H1 (cell line): ENCODE results near the gene ZNF318. TPM values are rescaled to one million over a fixed set of nuclear protein-coding genes. Genes with fewer than 3 reads are reported as not detected.

ENCODE experiments used
- CTCF ChIA-PET: fragments of 300-600 bp; sonication (Branson Sonifier 250); formaldehyde crosslinking; loops from one replicate; lab custom pipeline; 2021; ENCODE audit not compliant: partially characterized antibody; lab: Charles Lee
- POLR2A ChIA-PET: fragments of 300-600 bp; sonication (Branson Sonifier 250); formaldehyde crosslinking; loops from one replicate; lab custom pipeline; 2021; ENCODE audit warnings: inconsistent platforms; ENCODE audit not compliant: partially characterized antibody; lab: Charles Lee
- DNase-seq, 2 experiments: peaks; one replicate each; pipeline versions ENCODE4 v3.0.0 to v3.0.0-alpha.2; 2010 to 2022; ENCODE audit warnings: low spot score in 2 of 2, low read depth in 1 of 2, mixed read lengths in 1 of 2
- FAIRE-seq: peaks from 2 replicates; lab custom pipeline; 2011; peaks lifted over from hg19 to GRCh38; lab: Jason Lieb, UNC
- H2AFZ ChIP-seq: 2 replicates; pipeline ENCODE4 v1.8.1; 2012; ENCODE audit warnings: low read length, inconsistent platforms
- H2AK5ac ChIP-seq: 2 replicates; pipeline ENCODE4 v1.6.1; 2013; ENCODE audit warnings: low read depth, low read length
- H2BK120ac ChIP-seq: replicated peaks from 2 replicates; pipeline ENCODE3; 2013; ENCODE audit warnings: low read depth, low read length, inconsistent platforms
- H2BK12ac ChIP-seq: 2 replicates; pipeline ENCODE4 v1.6.1; 2013; ENCODE audit warnings: low read depth, low read length
- H2BK15ac ChIP-seq: 2 replicates; pipeline ENCODE4 v1.6.1; 2013; ENCODE audit warnings: low read length
- H2BK20ac ChIP-seq: 2 replicates; pipeline ENCODE4 v1.6.1; 2013; ENCODE audit warnings: low read length
- H2BK5ac ChIP-seq: 2 replicates; pipeline ENCODE4 v1.6.1; 2013; ENCODE audit warnings: low read depth, low read length
- H3K14ac ChIP-seq: 2 replicates; pipeline ENCODE4 v1.6.1; 2013; ENCODE audit warnings: inconsistent platforms; ENCODE audit not compliant: insufficient read length
- H3K18ac ChIP-seq: 2 replicates; pipeline ENCODE4 v1.6.1; 2013; ENCODE audit warnings: low read length; ENCODE audit errors: extremely low read depth
- H3K23ac ChIP-seq: 2 replicates; pipeline ENCODE4 v1.6.1; 2013; ENCODE audit warnings: inconsistent platforms; ENCODE audit not compliant: insufficient read length
- H3K23me2 ChIP-seq: 2 replicates; pipeline ENCODE4 v1.6.1; 2013; ENCODE audit warnings: low read depth, low read length
- H3K27ac ChIP-seq: 2 replicates; pipeline ENCODE4 v1.6.1; 2011; ENCODE audit warnings: low read depth, low read length, inconsistent platforms
- H3K27me3 ChIP-seq, 4 experiments: replicated peaks in 1 of 4; 1 replicate in 1 of 4; 2 replicates in 3 of 4; pipeline versions ENCODE4 v1.6.1 to v1.8.1; 2011 to 2013; ENCODE audit warnings: low read length in 3 of 4, mild to moderate bottlenecking in 3 of 4, inconsistent platforms in 2 of 4, mixed read lengths in 2 of 4, moderate library complexity in 1 of 4; ENCODE audit not compliant: control insufficient read depth in 3 of 4, insufficient read depth in 3 of 4; ENCODE audit errors: extremely low read depth in 1 of 4
- H3K36me3 ChIP-seq, 4 experiments: 2 replicates each; pipeline versions ENCODE4 v1.6.1 to v1.8.1; 2011 to 2013; ENCODE audit warnings: mild to moderate bottlenecking in 4 of 4, low read length in 3 of 4, moderate library complexity in 2 of 4, control low read depth in 1 of 4, inconsistent platforms in 1 of 4; ENCODE audit not compliant: insufficient read depth in 4 of 4, control insufficient read depth in 2 of 4
- H3K4ac ChIP-seq: replicated peaks from 2 replicates; pipeline ENCODE3; 2013; ENCODE audit warnings: low read length, low read depth, mixed read lengths, inconsistent platforms; ENCODE audit not compliant: insufficient read length
- H3K4me1 ChIP-seq, 4 experiments: replicated peaks in 1 of 4; 1 replicate in 1 of 4; 2 replicates in 3 of 4; pipeline versions ENCODE4 v1.6.1 to v1.8.1; 2011 to 2013; ENCODE audit warnings: low read length in 3 of 4, inconsistent platforms in 2 of 4, mixed read lengths in 1 of 4; ENCODE audit not compliant: insufficient read depth in 4 of 4, control insufficient read depth in 3 of 4
- H3K4me2 ChIP-seq, 2 experiments: 2 replicates each; pipeline versions ENCODE4 v1.6.1 to v1.8.1; 2011 to 2013; ENCODE audit warnings: low read depth in 2 of 2, low read length in 2 of 2, control low read depth in 1 of 2, inconsistent platforms in 1 of 2, mild to moderate bottlenecking in 1 of 2; ENCODE audit not compliant: insufficient read depth in 1 of 2
- H3K4me3 ChIP-seq, 4 experiments: fragments of 200-600, 300-600 bp in 1 of 4; sonication (generic), shearing (Covaris generic), sonication (Bioruptor Twin) in 1 of 4; 2 replicates each; pipeline versions ENCODE4 v1.5.1 to v1.8.1; 2011 to 2016; ENCODE audit warnings: low read length in 4 of 4, low read depth in 3 of 4, control low read depth in 2 of 4, inconsistent platforms in 2 of 4, mild to moderate bottlenecking in 2 of 4, mixed read lengths in 1 of 4, moderate library complexity in 1 of 4; ENCODE audit not compliant: insufficient read depth in 2 of 4; ENCODE audit errors: extremely low read depth in 1 of 4
- H3K56ac ChIP-seq: replicated peaks from 2 replicates; pipeline ENCODE3; 2013; ENCODE audit warnings: low read depth, mild to moderate bottlenecking, mixed read lengths, low read length, inconsistent platforms; ENCODE audit not compliant: insufficient read length
- H3K79me1 ChIP-seq: 2 replicates; pipeline ENCODE4 v1.6.1; 2013; ENCODE audit warnings: low read depth, low read length, control low read depth
- H3K79me2 ChIP-seq, 2 experiments: 2 replicates each; pipeline versions ENCODE4 v1.6.1 to v1.8.1; 2012 to 2013; ENCODE audit warnings: low read length in 2 of 2, mild to moderate bottlenecking in 2 of 2, inconsistent platforms in 1 of 2; ENCODE audit not compliant: insufficient read depth in 2 of 2, control insufficient read depth in 1 of 2
- H3K9ac ChIP-seq, 4 experiments: replicated peaks in 1 of 4; 1 replicate in 1 of 4; 2 replicates in 3 of 4; pipeline versions ENCODE4 v1.6.1 to v1.8.1; 2011 to 2013; ENCODE audit warnings: low read depth in 3 of 4, low read length in 3 of 4, control low read depth in 2 of 4, mild to moderate bottlenecking in 2 of 4, moderate library complexity in 2 of 4, inconsistent platforms in 1 of 4; ENCODE audit errors: extremely low read depth in 1 of 4
- H3K9me3 ChIP-seq, 2 experiments: 2 replicates each; pipeline versions ENCODE4 v1.6.1 to v1.8.1; 2012 to 2013; ENCODE audit warnings: mild to moderate bottlenecking in 2 of 2, moderate library complexity in 2 of 2, control low read depth in 1 of 2, inconsistent platforms in 1 of 2, low read depth in 1 of 2, low read length in 1 of 2, mixed read lengths in 1 of 2; ENCODE audit not compliant: insufficient read depth in 2 of 2
- H4K20me1 ChIP-seq, 2 experiments: replicated peaks in 1 of 2; 2 replicates each; pipeline versions ENCODE3 to v1.8.1; 2011 to 2013; ENCODE audit warnings: inconsistent platforms in 2 of 2, low read length in 2 of 2, mild to moderate bottlenecking in 1 of 2; ENCODE audit not compliant: insufficient read depth in 2 of 2, control insufficient read depth in 1 of 2
- H4K5ac ChIP-seq: 2 replicates; pipeline ENCODE4 v1.6.1; 2013; ENCODE audit warnings: low read length, low read depth, mixed read lengths, inconsistent platforms; ENCODE audit not compliant: insufficient read length
- H4K8ac ChIP-seq: 2 replicates; pipeline ENCODE4 v1.8.0; 2013; ENCODE audit warnings: mild to moderate bottlenecking, moderate library complexity, low read length, inconsistent platforms; ENCODE audit not compliant: insufficient read depth; ENCODE audit errors: extremely low read depth
- H4K91ac ChIP-seq: replicated peaks from 2 replicates; pipeline ENCODE3; 2013; ENCODE audit warnings: low read length, mixed read lengths, inconsistent platforms; ENCODE audit not compliant: insufficient read length
- CREB1 ChIP-seq: IDR thresholded peaks from 2 replicates; pipeline ENCODE4 v1.6.1; 2012; ENCODE audit warnings: inconsistent platforms
- KDM1A ChIP-seq: fragments of 200-600, 300-600 bp; sonication (generic); IDR thresholded peaks from 2 replicates; pipeline ENCODE4 v1.7.1; 2016; ENCODE audit warnings: mild to moderate bottlenecking, low read length, borderline replicate concordance
- MAX ChIP-seq: IDR thresholded peaks from 2 replicates; pipeline ENCODE4 v1.6.1; 2012; ENCODE audit warnings: inconsistent platforms
- POU5F1 ChIP-seq: IDR thresholded peaks from 2 replicates; pipeline ENCODE4 v1.6.1; 2011; ENCODE audit warnings: low read depth, mild to moderate bottlenecking, low read length, moderate library complexity
- RAD21 ChIP-seq, 2 experiments: IDR thresholded peaks in 1 of 2; conservative IDR thresholded peaks in 1 of 2; 2 replicates each; pipeline ENCODE4 v1.6.1; 2011; ENCODE audit warnings: low read depth in 2 of 2, low read length in 2 of 2, improper control_type of control experiment in 1 of 2, inconsistent platforms in 1 of 2, mild to moderate bottlenecking in 1 of 2, moderate library complexity in 1 of 2
- TAF7 ChIP-seq: optimal IDR thresholded peaks from 2 replicates; pipeline ENCODE3; 2011; ENCODE audit warnings: low read depth, mild to moderate bottlenecking, inconsistent platforms, low read length, moderate library complexity, borderline replicate concordance
- WGBS, 2 experiments: shearing (Covaris generic) in 1 of 2; methylation state at CpG; one replicate each; pipeline versions ENCODE4 v1.1.6 to v1.1.7; 2013 to 2015; ENCODE audit warnings: low lambda C conversion rate in 2 of 2, mixed read lengths in 2 of 2, inconsistent platforms in 1 of 2, low coverage in 1 of 2, missing lambda C conversion rate in 1 of 2; ENCODE audit not compliant: insufficient replicate concordance in 2 of 2, insufficient coverage in 1 of 2, insufficient read length in 1 of 2; ENCODE audit errors: extremely low coverage in 1 of 2, missing lambda C conversion rate in 1 of 2; 5-methylcytosine and 5-hydroxymethylcytosine counted together
- polyA plus RNA-seq, 7 experiments: library from polyadenylated mRNA; depleted of rRNA in 3 of 7; stranded (reverse) in 5 of 7; unstranded in 2 of 7; fragments of >200 nt in 5 of 7; fragments of 200-250 nt in 2 of 7; gene quantifications; 1 replicate in 5 of 7; 2 replicates in 1 of 7; 4 replicates in 1 of 7; pipeline versions ENCODE4 v1.2.1 to v1.2.3, GENCODE V29; 2011 to 2013; ENCODE audit warnings: missing spikeins in 2 of 7, mixed read lengths in 2 of 7
- total RNA-seq: library from RNA; stranded (reverse); fragmentation: NEBNext Ultra II Directional; extraction: Animal tissue kit (Norgen Biotek cat#: 25700); gene quantifications from 2 replicates; pipeline ENCODE4 v1.2.1, GENCODE V29; 2021

The ZNF318 gene
- total and polyA plus RNA-seq, 2 of the 8 experiments (the other 6 are each of a cell fraction or from before 2014, with no cell fraction given): 10.2 to 22.1 TPM

GRCh38 chr6:43413002-43413401 is 43.6 kb upstream of the ZNF318 start:
- Histone ChIP-seq H3K14ac (no peak overlapping the region), H3K9ac (no peak overlapping the region), H3K56ac (no peak overlapping the region), H3K4me3 (no peak overlapping the region), H3K36me3 (no peaks in the 10 kb centered on the region), H3K23me2 (no peaks in the 10 kb centered on the region), H3K18ac (no peak overlapping the region), H2BK120ac (no peak overlapping the region), H3K27me3 (no peaks in the 10 kb centered on the region; a peak in 1 of 7 replicates), H2BK5ac (no peak overlapping the region), H3K79me1 (no peaks in the 10 kb centered on the region), H3K4ac (no peak overlapping the region), H2BK15ac (no peak overlapping the region), H3K4me1 (no peaks in the 10 kb centered on the region), H4K91ac (no peak overlapping the region), H3K23ac (no peak overlapping the region), H3K27ac (no peak overlapping the region), H3K79me2 (no peaks in the 10 kb centered on the region)
- CTCF ChIA-PET: interaction anchor here (1.0 to 1.7 kb wide), 8 partner anchors 9 to 752 kb away, joined by 3 to 6 read pairs (median 3); partner anchors contain the start of gene ABCC10
- WGBS, 2 experiments: 83% methylated on average over 2 of the region's 2 CpGs; no CpG with 5 or more reads in 1 of the 2 experiments
- TF ChIP-seq TAF7 (no peak), POU5F1 (no peak), RAD21 (IDR thresholded peaks at IDR 0.05 in 1 of 2, conservative IDR thresholded peaks at IDR 0.05 in 1 of 2; ENCODE audit: low read depth in 2 of 2, low read length in 2 of 2) (no peak), MAX (no peak), KDM1A (no peak), CREB1 (no peak)
- TF ChIP-seq, all 59 proteins: peak for 0
- H3K4me2 ChIP-seq: no peak overlapping the region
- no peak overlapping the region for H2AFZ ChIP-seq
- FAIRE-seq (no peak), DNase-seq (no peak)
- H2AK5ac ChIP-seq: no peak overlapping the region
- H3K9me3 ChIP-seq: no peaks in the 10 kb centered on the region
- no peak overlapping the region for H4K8ac ChIP-seq
- no peak overlapping the region for H2BK20ac ChIP-seq
- H4K20me1 ChIP-seq: no peaks in the 10 kb centered on the region
- H4K5ac ChIP-seq: no peak overlapping the region
- no peak overlapping the region for H2BK12ac ChIP-seq
- POLR2A ChIA-PET: interaction anchor here (1.0 kb wide), 1 partner anchor 9 kb away, joined by 4 read pairs; no protein-coding TSS in a partner anchor
